Neural progenitor cell (in vitro differentiated cells): ENCODE results near the gene HDAC7.

ENCODE experiments used
- EZH2 ChIP-seq: fragments of 200-600 bp; sonication (generic); IDR thresholded peaks from 2 replicates; pipeline ENCODE4 v1.6.1; 2017; ENCODE audit warnings: antibody characterized with exemption, mild to moderate bottlenecking, moderate library complexity
- TF ChIP-seq, protein P1 (sequence below): fragments of 200-600 bp; sonication (generic); IDR thresholded peaks from 2 replicates; pipeline ENCODE4 v1.5.1; 2017; ENCODE audit warnings: antibody characterized with exemption, mild to moderate bottlenecking

GRCh38 chr12:47746523-47746922, 73.2 kb downstream of the HDAC7 start:
- TF ChIP-seq, protein P1, sequence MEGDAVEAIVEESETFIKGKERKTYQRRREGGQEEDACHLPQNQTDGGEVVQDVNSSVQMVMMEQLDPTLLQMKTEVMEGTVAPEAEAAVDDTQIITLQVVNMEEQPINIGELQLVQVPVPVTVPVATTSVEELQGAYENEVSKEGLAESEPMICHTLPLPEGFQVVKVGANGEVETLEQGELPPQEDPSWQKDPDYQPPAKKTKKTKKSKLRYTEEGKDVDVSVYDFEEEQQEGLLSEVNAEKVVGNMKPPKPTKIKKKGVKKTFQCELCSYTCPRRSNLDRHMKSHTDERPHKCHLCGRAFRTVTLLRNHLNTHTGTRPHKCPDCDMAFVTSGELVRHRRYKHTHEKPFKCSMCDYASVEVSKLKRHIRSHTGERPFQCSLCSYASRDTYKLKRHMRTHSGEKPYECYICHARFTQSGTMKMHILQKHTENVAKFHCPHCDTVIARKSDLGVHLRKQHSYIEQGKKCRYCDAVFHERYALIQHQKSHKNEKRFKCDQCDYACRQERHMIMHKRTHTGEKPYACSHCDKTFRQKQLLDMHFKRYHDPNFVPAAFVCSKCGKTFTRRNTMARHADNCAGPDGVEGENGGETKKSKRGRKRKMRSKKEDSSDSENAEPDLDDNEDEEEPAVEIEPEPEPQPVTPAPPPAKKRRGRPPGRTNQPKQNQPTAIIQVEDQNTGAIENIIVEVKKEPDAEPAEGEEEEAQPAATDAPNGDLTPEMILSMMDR, result no peak
- TF ChIP-seq EZH2, result no peak
